ENCODE results near the gene SERPINI1.

- TF ChIP-seq POLR2A (IDR thresholded peaks at IDR 0.05; ENCODE audit: control extremely low read depth in 1 of 2, low read depth in 2 of 2, low read length in 2 of 2) (no peak), RAD21 (IDR thresholded peaks at IDR 0.05 in 1 of 2, conservative IDR thresholded peaks at IDR 0.05 in 1 of 2; ENCODE audit: low read depth in 2 of 2, low read length in 2 of 2) (no peak), CTCF (IDR thresholded peaks at IDR 0.05; ENCODE audit: control extremely low read depth in 1 of 3, insufficient read depth in 1 of 3, low read depth in 1 of 3, low read length in 3 of 3) (no peak), YY1 (IDR thresholded peaks at IDR 0.05; ENCODE audit: low read depth, low read length) (no peak), CEBPB (IDR thresholded peaks at IDR 0.05; ENCODE audit: low read depth, low read length) (no peak), MAFK (IDR thresholded peaks at IDR 0.05; ENCODE audit: low read depth, low read length) (no peak)
Measured at GRCh38 chr3:167785790-167786189, 50.3 kb downstream of the SERPINI1 start.

All from H1 (cell line).